Activated CD8-positive, alpha-beta memory T cell treated with anti-CD3 and anti-CD28 coated beads for 48 hours (primary cell): Measurements from ENCODE around the gene FZR1.

Experiments used
- DNase-seq, 3 experiments: peaks; one replicate each; pipeline ENCODE4 v3.0.0-alpha.2; 2020; ENCODE audit warnings: low read depth in 2 of 3, low spot score in 2 of 3

The FZR1 gene

DNA sequence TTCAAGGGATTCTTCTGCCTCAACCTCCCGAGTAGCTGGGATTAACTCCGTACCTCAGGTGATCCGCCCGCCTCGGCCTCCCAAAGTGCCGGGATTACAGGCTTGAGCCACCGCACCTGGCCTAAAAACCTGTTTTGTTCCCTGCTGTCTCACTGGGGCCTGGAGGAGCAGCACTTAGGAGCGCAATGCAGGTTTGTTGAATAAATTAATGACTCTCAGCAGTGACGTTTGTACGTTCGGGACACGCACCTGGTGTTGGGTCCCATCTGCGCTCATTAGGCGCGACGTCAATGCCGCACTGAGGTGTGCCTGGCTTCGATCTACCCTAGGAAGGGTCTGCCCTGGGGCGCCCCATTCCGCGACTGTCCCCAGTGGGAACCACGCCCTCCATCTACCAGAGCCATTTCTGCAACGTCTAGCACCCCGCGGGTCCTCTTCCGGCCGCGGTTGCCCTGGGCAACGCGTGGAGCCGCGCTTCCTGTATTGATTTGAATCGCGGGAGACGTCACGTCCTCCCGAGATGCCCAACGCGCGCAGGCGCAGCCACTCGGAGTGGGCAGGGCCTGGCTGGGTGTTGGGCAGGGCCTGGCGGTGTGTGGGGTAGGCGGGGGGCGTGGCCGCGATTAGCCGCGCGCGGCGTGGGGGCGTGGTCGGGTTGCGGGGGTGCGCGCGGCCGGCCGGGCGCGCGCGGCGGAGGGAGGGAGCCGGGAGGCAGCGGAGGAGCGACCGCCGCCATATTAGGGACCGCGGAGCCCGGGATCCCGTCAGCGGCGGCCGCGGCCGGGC, at the start of gene FZR1:
TSS of gene FZR1 (plus strand) at position 714 of the 786 bp plus-strand sequence. CDS start 16,679 bp downstream, outside the sequence.
- DNase-seq = peak; percentile 97 to 100 (median 98)

DNA sequence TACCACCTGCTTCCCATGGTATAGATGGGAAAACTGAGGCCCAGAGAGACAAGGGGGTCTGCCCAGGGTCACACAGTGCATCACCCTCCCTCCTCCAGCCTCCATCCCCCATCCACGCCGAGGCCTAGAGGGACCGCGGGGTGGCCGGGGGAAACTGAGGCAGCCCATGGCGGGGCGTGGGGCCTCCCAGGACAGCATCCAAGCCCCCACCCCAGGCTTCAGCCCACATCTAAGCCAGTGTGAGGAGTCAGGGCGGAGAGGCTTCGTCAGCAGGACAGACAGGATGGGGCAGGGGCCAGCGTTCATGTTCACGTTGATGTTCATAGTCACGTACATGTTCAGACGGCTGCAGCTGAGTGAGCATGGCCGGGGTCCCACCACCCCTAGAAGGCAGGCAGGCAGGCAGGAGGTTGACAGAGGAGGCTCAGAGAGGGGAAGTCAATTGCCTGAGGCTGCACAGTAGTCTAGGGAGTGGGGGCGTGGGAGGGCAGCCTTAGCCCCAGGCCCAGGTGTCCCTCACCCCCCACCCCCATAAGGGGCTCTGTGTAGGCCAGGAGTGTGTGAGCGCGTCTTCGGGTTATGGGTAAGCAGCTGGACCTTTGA, 49.1 kb upstream of the FZR1 start:
- DNase-seq = no peak

DNA sequence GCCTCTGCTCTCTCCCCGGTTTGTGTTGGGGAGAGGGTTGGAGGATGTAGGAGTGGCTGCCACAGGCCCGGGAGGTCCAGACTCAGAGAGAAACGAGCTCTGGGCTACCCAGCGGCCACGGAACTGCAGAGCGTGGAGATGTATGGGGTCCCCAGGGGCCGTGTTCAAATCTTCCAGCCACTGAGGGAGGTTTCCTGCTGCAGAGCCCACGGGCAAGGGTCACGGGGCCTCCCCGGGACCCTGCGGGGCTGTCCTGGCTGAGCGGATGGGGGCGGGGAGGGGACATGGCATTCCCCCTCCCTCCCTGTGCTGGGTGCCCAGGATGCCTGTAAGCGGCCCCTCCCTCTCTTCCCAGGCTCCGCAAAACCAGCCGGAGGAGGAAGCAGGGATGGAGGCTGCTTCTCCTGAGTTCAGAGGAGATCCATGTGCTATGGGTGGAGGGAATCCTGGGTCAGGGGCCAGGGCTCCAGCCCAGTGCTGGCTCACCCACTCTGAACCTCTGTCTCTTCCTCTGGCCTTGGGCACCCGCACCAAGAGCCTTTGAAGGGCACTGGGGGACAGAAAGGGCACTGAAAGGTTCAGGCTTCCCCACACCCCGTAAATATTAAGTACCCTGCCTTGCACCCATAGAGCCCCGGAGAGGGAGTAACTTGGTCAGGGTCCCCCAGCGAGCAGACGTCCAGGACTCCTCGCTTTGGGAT, 48.4 kb upstream of the FZR1 start:
- DNase-seq = no peak

DNA sequence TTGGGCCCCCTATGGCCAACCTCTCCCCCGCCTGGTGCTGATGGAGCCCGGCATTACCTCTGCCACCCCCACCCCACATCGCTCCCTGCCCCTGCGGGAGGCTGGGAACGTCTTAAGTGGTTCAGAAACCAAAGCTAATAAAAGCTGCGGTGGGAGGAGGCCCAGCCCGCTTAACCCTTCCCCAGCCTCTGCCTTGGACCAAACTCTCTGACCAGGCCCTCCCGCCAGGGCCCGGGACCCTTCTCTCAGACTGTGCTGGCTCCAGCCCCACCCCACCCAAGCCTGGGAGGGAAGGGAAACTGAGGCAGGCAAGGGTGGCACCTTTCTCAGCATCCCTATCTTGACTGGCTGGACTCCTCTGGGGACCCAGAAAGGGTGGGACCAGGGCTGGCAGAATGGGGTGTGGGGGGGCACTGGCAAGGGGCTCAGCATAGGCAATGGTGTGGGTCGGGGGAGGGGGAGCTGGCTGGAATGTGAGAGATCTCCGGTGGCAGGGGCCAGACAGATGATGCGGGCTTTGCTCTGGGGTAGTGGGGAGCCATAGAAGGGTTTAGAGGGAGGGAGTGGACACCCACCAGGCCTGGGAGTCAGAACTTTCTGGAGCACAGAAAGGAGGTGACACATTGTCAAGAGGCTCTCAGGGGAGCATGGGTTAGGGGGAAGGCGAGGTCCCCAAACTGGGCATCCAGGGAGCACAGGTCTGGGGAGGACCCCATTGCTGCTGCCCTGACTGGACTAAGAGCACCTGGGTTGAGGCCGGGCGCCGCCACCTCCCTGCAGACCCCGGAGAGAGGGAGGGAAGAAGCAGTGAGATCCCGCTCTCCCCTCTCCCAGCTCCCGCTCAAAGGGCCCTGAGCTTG, 47.7 kb upstream of the FZR1 start:
- no peak for DNase-seq

DNA sequence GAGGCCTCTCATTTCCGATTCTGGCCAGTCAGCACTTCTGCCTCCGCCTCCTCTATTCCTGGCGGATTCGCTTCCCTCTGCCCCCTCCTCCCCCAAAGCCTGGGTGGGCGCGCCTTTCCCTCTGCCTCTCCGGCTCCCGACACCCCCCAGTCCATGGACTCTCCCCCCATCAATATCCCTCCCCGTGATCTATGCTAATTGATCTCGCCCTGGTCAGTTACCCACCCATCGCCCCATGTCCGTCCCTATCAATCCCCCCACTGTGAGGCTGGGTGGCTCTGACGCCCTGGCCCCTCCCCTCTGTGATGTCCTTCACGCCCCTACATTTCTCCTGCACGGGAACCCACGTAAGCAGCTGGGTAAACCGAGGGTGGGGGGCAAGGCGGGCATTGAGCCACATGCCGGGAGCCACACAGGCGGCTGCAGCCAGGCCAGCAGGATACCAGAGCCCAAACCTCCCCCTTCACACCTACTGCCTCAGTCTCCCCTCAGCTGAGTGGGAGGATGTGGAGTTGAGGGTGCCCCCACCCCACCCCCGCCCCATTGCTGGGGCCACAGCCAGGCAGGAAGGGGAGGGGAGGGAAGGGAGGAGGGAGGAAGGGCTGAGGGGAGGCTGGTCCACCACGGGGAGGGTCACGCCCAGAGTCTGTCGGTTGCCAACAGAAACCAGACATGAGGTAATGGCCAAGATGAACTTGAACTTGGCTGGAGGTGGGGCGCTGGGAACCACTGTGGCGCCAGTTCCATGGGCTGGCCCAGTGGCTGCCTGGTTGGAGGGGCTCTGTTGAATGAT, 46.8 kb upstream of the FZR1 start:
- DNase-seq = no peak

DNA sequence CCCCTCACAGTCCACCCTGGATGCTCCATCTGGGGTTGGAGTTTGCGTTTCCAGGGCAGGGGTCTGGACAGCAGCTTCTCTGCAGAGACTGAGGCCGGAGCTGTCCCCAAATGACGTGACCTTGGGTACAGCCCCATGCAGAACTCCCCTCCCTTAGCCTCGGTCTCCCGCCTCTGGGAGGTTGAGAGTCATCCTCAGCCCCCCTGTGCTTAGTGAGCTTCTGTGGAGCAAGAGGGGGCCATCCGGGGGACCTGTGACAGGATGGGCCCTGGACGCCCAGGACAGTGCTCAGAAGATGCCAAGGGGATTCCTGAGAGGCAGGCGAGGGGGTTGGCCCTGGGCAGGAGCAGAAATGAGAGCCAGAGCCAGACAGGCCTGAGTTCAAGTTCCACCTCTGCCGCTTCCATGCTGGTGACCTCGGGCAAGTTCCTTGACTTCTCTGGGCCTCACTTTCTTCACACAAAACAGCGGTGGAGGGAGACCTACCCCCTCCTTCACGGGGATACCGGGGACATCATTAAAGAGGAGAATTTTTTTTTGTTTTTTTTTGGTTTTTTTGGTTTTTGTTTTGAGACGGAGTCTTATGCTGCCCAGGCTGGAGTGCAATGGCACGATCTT, 46.0 kb upstream of the FZR1 start:
- DNase-seq = no peak

DNA sequence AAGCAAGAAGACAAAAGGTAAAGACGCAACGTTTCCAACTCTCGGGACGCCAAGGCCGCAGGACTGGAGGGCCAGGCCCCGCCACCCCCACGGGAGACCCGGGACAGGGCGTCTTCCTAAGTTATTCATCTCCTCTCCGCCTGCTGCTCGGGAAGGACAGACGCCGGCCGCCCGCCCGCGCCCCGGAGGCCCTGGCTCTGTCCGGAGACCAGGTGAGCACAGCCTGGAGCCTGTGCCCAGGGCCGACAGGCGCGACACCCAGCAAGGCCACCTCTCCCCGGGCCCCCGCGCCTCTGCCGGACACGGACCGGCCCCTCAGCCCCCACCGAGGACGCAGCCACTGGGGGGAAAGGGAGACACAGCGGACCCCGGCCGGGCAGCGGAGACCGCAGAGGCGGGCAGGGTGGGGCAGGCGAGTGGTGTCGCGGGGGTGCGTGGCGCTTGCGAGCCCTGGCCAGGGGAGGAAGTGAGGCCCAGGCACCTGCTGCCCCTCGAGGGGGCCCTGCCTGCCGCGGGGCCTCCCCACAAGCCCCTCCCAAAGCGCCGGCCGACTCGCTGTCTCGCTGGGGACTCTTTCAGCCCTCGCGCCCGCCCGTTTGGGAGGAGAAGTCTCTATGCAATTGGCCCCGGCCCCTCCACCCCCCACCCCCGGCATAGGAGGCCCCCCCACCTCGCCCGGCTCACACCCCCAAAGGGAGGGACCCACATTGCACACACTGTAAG, 43.0 kb upstream of the FZR1 start:
- DNase-seq = no peak

GRCh38 chr19:3463714-3464586, 42.2 kb upstream of the FZR1 start:
- no peak for DNase-seq

DNA sequence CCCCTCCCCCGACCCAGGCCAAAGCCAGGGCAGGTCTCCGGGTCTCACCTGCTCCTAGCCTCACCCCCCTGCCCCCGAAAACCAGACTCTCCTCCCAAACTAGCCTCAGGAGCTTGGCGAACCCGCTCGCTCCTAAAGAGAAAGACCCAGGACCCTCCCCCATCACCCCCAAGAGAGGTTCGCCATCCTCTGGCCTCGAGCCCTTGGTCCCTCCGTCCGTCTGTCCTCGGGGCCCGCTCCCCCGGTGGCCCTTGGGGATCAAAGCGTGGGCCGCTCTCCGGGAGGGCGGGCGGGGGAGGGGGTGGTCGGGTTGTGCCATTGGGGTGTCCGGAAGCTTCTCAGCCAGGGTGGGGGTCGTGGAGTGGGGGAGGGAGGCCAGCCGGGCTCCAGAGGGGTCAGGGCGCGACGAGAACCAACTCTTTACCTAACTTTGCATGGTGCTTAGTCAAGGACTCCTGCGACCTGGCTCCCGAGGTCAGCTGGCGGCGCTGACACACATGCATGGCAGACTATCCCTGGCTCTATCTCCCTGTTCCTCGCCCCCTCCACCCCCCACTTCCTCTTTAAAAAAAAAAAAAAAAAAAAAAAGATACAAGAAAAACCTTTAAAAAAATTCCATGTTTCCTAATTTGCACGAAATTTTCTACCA, 41.4 kb upstream of the FZR1 start:
- DNase-seq = no peak

DNA sequence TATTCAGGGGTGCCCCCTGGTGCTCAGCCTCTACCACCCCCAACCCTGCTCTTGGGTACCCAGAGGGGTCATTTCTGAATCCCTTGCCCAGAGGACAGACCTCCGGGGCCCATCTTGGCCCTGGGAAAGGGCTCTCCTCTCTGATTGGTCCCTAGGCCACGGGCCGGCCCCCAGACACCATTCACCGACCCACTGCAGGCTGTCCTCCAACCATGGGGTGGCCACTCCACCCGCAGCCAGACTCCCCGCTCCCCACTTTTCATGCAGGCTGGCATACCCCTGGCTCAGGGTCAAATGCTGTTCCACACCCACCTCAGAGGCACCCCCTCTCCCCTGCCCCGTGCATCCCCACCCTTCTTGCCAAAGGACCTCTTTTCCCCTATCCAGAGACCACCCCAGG, 40.6 kb upstream of the FZR1 start:
- no peak for DNase-seq

- no peak for DNase-seq
Observed at GRCh38 chr19:3466635-3467034, 39.5 kb upstream of the FZR1 start.

GRCh38 chr19:3467437-3468198, 38.5 kb upstream of the FZR1 start:
- no peak for DNase-seq

DNA sequence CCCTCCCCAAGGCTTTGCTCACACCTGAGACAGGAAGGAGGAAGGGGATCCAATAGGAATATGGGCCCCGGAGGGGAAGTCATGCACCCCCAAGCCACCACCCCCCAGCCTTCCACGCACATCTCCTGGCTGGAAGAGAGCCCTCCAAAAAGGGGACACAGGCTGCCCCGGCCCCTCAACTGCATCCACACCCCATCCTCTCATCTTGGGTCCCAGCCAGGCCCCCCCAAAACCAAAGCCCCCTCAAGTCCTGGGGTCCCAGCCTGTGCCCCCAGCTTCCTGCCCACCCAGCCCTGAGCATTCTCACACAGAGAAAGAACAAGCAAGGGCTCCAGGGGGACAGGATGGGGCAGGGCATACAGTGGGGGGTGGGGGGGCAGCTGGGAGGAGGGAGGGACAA, 37.9 kb upstream of the FZR1 start:
- DNase-seq = no peak

- no peak for DNase-seq
Observed at GRCh38 chr19:3469638-3470499, 36.2 kb upstream of the FZR1 start.

DNA sequence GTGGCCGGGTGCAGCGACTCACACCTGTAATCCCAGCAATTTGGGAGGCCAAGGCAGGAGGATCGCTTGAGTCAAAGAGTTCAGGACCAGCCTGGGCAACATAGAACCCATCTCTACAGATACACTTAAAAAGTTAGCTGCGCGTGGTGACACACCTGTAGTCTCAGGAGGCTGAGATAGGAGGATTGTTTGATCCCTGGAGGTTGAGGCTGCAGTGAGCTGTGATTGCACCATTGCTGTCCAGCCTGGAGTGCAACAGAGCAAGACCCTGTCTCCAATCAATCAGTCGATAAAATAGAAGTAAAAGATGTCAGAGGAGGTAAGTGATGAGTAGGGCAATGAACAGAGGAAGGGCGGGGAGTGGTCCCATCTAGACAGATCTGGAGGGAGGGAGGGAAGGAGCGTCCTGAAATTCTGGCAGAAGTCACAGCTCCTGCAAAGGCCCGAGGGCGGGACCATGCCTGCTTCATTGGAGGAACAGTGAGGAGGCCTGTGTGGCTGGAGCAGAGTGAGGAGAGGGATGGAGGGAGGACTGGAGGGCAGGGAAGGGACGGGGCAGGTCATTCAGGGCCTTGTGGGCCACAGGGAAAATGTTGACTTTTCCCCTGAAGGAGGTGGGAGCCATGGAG, 35.5 kb upstream of the FZR1 start:
- no peak for DNase-seq
